Esophagus squamous epithelium (tissue), 5 donors: ENCODE data around the gene HCFC1. TPM values are rescaled to one million over a fixed set of nuclear protein-coding genes. Genes with fewer than 3 reads are reported as not detected.
"Not testable (repeated sequence)": the region's sequence is repeated elsewhere in the genome, so short reads cannot be mapped to it uniquely, and the experiment has no call there.

Source experiments
- DNase-seq: peaks from one replicate; lab custom pipeline; 2025; lab: John Stamatoyannopoulos, UW
- H3K27ac ChIP-seq, 4 donors: fragments of 200-600 bp; sonication (generic); one replicate each; pipeline ENCODE4 v1.5.1; 2016 to 2019; ENCODE audit warnings: mild to moderate bottlenecking in 1 of 4
- H3K27me3 ChIP-seq, 4 donors: fragments of 200-600 bp; sonication (generic); 1 replicate in 3 of 4; 2 replicates in 1 of 4; pipeline versions ENCODE4 v1.5.1 to v1.6.0; 2017 to 2021; ENCODE audit warnings: antibody characterized with exemption in 1 of 4
- H3K36me3 ChIP-seq, 3 donors: fragments of 200-600 bp; sonication (generic); one replicate each; pipeline ENCODE4 v1.5.1; 2016 to 2019
- H3K4me1 ChIP-seq, 3 donors: fragments of 200-600 bp; sonication (generic); one replicate each; pipeline ENCODE4 v1.5.1; 2017 to 2019
- H3K4me3 ChIP-seq, 4 donors: fragments of 200-600 bp; sonication (generic); 1 replicate in 3 of 4; 2 replicates in 1 of 4; pipeline ENCODE4 v1.5.1; 2016 to 2019; ENCODE audit warnings: mild to moderate bottlenecking in 2 of 4, moderate library complexity in 1 of 4
- H3K9me3 ChIP-seq, 3 donors: fragments of 200-600 bp; sonication (generic); one replicate each; pipeline ENCODE4 v1.5.1; 2016 to 2019
- CTCF ChIP-seq, 6 experiments: fragments of 450-650 bp in 4 of 6; fragments of 200-600 bp in 2 of 6; sonication (generic) in 2 of 6; IDR thresholded peaks; one replicate each; pipeline ENCODE4 v1.5.1; 2016 to 2019; ENCODE audit warnings: antibody characterized with exemption in 6 of 6, mild to moderate bottlenecking in 4 of 6, moderate library complexity in 4 of 6
- POLR2A ChIP-seq, 4 donors: fragments of 450-650 bp; IDR thresholded peaks; one replicate each; pipeline ENCODE4 v1.6.1; 2017; ENCODE audit warnings: antibody characterized with exemption in 4 of 4, mild to moderate bottlenecking in 4 of 4, moderate library complexity in 3 of 4
- WGBS, 2 donors: methylation state at CpG; one replicate each; pipeline ENCODE4 v1.1.5; 2018; 5-methylcytosine and 5-hydroxymethylcytosine counted together
- intact Hi-C: fragments of 100-400 bp; cut with DNase I; formaldehyde crosslinking; loops from one replicate; pipeline ENCODE4 v1.15.0; 2022
- total RNA-seq, 4 donors: library from RNA; depleted of rRNA; stranded (reverse); fragments of >200 nt; gene quantifications; one replicate each; pipeline ENCODE4 v1.1.0, GENCODE V29; 2016
- donor health status: DM: yes; HTN: yes; CAD: no.

HCFC1 gene
- total RNA-seq, 4 donors from 2014 or later = 22.2 to 54.0 (median 37.0) TPM

- H3K9me3 ChIP-seq = no peaks in the 10 kb centered on the region
- no peak for DNase-seq
- intact Hi-C loops = no loop called here
- H3K27me3 ChIP-seq = no peaks in the 10 kb centered on the region
- TF ChIP-seq POLR2A (IDR thresholded peaks at IDR 0.05) (no peak), CTCF (IDR thresholded peaks at IDR 0.05) (no peak)
- peaks cover 0 to 33% (median 16%) of the 10 kb centered on the region in 3 donors for H3K4me1 ChIP-seq
- 83 to 87% methylated on average over 3 to 7 of the region's 7 CpGs for WGBS, 2 donors
- no peaks in the 10 kb centered on the region for H3K36me3 ChIP-seq
- no peak overlapping the region for H3K4me3 ChIP-seq
- H3K27ac ChIP-seq = peak overlapping the region in 3 of 4 donors; percentile 43 to 73 (median 68)
Observed at GRCh38 chrX:153981231-153981630, 9.6 kb upstream of the HCFC1 start.

GRCh38 chrX:153980394-153980793, 8.8 kb upstream of the HCFC1 start:
- H3K4me3 ChIP-seq, H3K9me3 ChIP-seq, intact Hi-C loops, H3K27me3 ChIP-seq, H3K36me3 ChIP-seq, DNase-seq: not testable (repeated sequence)
- WGBS, 2 donors = 23% methylated on average over 5 of the region's 10 CpGs; no CpG with 5 or more reads in 1 of the 2 donors
- Histone ChIP-seq H3K4me1 (peaks cover 0 to 24% (median 11%) of the 10 kb centered on the region in 3 donors), H3K27ac (peak overlapping the region in 3 of 4 donors; percentile 21 to 73 (median 68))

GRCh38 chrX:153974726-153975286, 3.2 kb upstream of the HCFC1 start:
- WGBS, 2 donors = 65 to 78% methylated on average over 3 of the region's 3 CpGs

GRCh38 chrX:153974003-153974725, 2.5 kb upstream of the HCFC1 start:
- H3K27ac ChIP-seq = peak overlapping the region; percentile 98 to 99 (median 99)
- no peaks in the 10 kb centered on the region for H3K27me3 ChIP-seq
- H3K4me1 ChIP-seq = peaks cover 15 to 32% (median 21%) of the 10 kb centered on the region in 3 donors
- DNase-seq = no peak
- H3K9me3 ChIP-seq = no peaks in the 10 kb centered on the region
- no peaks in the 10 kb centered on the region for H3K36me3 ChIP-seq
- no peak for TF ChIP-seq CTCF (IDR thresholded peaks at IDR 0.05)
- TF ChIP-seq POLR2A (IDR thresholded peaks at IDR 0.05) = no peak
- 77% methylated on average over 13 of the region's 14 CpGs; no CpG with 5 or more reads in 1 of the 2 donors for WGBS, 2 donors
- H3K4me3 ChIP-seq = peak overlapping the region in 1 of 4 donors; percentile 86
- intact Hi-C loops = no loop called here

More at GRCh38 chrX:153974726-153975286, 3.2 kb upstream of the HCFC1 start:
- H3K27ac ChIP-seq = peak overlapping the region; percentile 98 to 99 (median 99)
- no peaks in the 10 kb centered on the region for H3K36me3 ChIP-seq
- peaks cover 10 to 25% (median 16%) of the 10 kb centered on the region in 3 donors for H3K4me1 ChIP-seq
- H3K9me3 ChIP-seq = no peaks in the 10 kb centered on the region
- no peak for TF ChIP-seq CTCF (IDR thresholded peaks at IDR 0.05)
- TF ChIP-seq POLR2A (IDR thresholded peaks at IDR 0.05) = no peak
- intact Hi-C loops = no loop called here
- H3K4me3 ChIP-seq = no peak overlapping the region
- DNase-seq = no peak
- no peaks in the 10 kb centered on the region for H3K27me3 ChIP-seq

- WGBS, 2 donors = 13 to 41% methylated on average over 11 to 17 of the region's 20 CpGs
- Histone ChIP-seq H3K4me3 (peak overlapping the region; percentile 76 to 95 (median 82)), H3K27ac (peak overlapping the region; percentile 98 to 99 (median 99)), H3K36me3 (no peaks in the 10 kb centered on the region), H3K9me3 (no peaks in the 10 kb centered on the region), H3K4me1 (peaks cover 22 to 40% (median 29%) of the 10 kb centered on the region in 3 donors), H3K27me3 (no peaks in the 10 kb centered on the region)
- DNase-seq = no peak
- TF ChIP-seq POLR2A (IDR thresholded peaks at IDR 0.05) (no peak), CTCF (IDR thresholded peaks at IDR 0.05) (no peak)
- intact Hi-C loops = no loop called here
Observed at GRCh38 chrX:153973127-153974002, 1.7 kb upstream of the HCFC1 start.
